Stimulated activated CD4-positive, alpha-beta T cell treated with anti-CD3 and anti-CD28 coated beads, TNF-alpha, amount 100 ng/mL, for 1 hour (primary cell): Measurements from ENCODE around the gene ZNF780B.
"Not testable (repeated sequence)": the region's sequence is repeated elsewhere in the genome, so short reads cannot be mapped to it uniquely, and the experiment has no call there.

Source experiments
- DNase-seq, 3 donors: peaks; one replicate each; pipeline ENCODE4 v3.0.0-alpha.2; 2020; ENCODE audit warnings: low read depth in 3 of 3, low spot score in 1 of 3

Gene ZNF780B

DNA sequence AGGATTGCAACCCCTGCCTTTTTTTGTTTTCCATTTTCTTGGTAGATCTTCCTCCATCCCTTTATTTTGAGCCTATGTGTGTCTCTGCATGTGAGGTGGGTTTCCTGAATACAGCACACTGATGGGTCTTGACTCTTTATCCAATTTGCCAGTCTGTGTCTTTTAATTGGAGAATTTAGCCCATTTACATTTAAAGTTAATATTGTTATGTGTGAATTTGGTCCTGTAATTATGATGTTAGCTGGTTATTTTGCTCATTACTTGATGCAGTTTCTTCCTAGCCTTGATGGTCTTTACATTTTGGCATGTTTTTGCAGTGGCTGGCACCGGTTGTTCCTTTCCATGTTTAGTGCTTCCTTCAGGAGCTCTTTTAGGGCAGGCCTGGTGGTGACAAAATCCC lies 14.3 kb downstream of the ZNF780B start:
- not testable (repeated sequence) for DNase-seq

DNA sequence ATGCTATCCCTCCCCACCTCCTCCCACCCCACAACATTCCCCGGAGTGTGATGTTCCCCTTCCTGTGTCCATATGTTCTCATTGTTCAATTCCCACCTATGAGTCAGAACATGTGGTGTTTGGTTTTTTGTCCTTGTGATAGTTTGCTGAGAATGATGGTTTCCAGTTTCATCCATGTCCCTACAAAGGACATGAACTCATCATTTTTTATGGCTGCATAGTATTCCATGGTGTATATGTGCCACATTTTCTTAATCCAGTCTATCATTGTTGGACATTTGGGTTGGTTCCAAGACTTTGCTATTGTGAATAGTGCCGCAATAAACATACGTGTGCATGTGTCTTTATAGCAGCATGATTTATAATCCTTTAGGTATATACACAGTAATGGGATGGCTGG lies 18.0 kb downstream of the ZNF780B start:
- DNase-seq, result not testable (repeated sequence)

DNA sequence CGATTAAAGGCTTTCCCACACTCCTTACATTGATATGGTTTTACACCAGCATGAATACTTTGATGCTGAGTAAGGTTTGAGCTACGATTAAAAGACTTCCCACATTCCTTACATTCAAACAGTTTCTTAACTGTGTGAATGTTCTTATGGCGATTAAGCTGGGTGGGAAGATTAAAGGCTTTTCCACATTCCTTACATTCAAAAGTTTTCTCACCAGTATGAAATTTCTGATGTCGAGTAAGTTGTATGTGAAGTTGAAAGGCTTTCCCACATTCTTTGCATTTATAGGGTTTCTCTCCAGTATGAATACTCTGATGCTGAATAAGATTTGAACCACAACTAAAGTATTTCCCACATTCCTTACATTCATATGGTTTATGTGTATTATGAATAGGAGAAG lies 20.0 kb downstream of the ZNF780B start:
- DNase-seq, result no peak

DNA sequence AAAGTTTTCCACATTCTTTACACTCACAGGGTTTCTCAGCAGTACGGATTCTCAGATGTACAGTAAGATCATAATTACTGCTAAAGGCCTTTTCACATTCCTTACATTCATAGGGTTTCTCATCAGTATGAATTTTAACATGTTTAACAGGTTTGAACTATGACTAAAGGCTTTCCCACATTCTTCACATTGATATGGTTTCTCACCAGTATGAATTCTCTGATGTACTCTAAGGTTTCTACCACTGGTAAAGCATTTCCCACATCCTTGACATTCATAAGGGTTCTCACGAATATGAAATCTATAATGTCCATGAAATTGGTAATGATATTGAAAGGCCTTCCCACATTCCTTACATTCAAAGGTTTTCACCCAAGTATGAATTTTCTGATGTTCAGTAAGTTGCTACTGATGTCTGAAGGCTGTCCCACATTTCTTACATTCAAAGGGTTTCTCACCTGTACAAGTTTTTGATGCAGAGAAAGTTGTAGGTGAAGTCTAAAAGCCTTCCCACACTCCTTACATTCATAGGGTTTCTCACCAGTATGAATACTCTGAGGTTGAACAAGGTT lies 22.0 kb downstream of the ZNF780B start:
- DNase-seq, result no peak

DNA sequence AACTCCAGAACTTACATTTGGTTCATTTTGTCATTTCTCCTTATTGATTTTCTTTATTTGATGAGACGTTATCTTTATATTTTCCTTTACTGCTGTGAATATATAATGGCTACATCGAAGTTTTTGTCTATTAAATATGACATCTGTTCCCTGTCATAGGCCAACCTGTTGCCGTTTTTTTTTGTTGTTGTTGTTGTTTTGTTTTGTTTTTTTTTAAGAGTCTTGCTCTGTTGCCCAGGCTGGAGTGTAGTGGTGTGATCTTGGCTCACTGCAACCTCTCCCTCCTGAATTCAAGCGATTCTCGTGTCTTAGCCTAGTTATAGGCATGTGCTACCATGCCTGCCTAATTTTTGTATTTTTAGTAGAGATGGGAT lies 29.4 kb downstream of the ZNF780B start:
- no peak for DNase-seq

DNA sequence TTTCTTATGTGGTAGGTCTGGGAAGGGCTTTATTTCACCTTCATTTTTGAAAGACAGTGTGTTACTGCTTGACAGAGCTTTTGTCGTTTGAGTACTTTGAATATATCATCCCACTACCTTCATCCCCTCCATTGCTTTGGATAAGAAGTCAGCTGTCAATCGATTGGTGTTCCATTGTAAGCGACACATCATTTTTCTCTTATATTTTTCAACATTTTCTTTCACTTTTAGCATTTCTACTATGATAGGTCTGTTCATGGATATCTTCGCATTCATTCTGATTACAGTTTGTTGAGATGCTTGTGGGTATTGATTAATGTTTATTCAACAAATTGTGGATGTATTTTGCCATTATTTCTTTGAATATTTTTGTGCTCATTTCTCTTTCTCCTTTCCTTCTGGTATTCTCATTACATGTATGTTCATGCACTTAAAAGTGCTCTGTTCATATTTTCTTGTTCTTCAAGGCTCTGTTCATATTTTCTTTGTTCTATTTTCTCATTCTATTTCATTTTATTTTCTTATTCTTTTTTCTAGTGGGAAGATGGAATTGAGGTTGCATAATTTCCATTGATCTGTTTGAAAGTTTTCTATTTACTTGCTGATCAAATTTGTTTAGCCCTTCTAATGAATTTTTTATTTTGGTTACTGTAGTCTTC lies 30.0 kb downstream of the ZNF780B start:
- no peak for DNase-seq

DNA sequence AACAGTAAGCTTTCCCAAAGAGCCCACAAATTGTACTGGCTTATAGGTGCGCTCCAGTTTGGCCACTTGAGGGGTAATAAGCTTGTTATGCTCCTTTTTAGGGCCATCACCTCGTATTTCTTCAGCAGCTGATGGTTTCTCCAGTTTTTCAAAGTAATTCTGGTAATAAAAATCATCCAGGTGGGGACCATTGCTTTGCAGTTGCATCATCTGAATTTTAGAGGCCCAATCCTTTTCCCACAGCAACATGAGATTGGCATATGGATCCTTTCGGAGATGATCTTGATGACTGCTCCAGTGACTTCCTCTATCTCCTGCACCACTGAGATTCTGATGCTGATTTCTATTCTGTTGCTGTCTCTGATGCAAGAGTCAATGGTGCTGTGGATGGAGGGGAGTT lies 32.1 kb downstream of the ZNF780B start:
- no peak for DNase-seq

DNA sequence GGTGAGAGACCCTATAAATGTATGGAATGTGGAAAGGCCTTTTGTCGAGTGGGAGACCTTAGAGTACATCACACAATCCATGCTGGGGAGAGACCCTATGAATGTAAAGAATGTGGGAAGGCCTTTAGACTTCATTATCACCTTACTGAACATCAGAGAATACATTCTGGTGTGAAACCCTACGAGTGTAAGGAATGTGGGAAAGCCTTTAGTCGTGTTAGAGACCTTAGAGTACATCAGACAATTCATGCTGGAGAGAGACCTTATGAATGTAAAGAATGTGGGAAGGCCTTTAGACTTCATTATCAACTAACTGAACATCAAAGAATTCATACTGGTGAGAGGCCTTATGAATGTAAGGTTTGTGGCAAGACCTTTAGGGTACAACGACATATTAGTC lies 42.0 kb downstream of the ZNF780B start:
- DNase-seq, result no peak

DNA sequence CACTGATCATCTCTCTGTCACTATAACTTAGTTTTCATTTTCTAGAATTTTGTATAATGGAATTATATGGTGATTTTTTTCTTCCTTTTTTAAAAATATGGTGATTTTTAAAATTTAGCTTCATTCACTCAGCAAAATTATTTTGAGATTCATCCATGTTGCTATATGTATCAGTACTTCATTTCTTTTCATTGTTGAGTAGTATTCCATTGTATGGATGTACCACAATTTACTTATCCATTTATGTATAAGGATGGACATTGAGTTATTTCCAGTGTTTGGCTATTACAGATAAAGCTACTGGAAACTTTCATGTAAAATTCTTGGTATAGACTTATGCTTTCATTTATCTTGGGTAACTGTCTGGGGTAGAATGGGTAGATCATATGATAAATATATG lies 46.4 kb downstream of the ZNF780B start:
- no peak for DNase-seq

DNA sequence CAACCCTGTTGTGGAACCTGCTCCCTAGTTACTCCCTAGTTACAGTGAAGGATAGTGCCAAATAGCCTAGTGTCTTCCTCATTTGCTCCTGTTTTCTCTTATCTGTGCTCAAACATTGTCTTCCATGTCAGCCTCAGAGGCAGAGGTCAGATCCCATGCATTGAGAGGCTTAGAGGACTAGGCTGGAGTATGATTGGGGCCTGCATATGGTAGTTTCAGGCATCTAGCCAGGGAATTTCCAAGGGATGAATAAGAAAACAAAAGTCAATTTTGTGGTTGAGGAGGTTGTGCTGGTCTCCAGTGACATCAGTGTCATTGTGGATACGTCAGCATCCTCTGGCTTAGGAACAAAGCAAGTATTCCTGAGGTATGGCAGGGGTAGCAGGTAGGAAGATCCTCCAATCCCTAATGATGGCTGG lies 49.7 kb downstream of the ZNF780B start:
- DNase-seq, result no peak

DNA sequence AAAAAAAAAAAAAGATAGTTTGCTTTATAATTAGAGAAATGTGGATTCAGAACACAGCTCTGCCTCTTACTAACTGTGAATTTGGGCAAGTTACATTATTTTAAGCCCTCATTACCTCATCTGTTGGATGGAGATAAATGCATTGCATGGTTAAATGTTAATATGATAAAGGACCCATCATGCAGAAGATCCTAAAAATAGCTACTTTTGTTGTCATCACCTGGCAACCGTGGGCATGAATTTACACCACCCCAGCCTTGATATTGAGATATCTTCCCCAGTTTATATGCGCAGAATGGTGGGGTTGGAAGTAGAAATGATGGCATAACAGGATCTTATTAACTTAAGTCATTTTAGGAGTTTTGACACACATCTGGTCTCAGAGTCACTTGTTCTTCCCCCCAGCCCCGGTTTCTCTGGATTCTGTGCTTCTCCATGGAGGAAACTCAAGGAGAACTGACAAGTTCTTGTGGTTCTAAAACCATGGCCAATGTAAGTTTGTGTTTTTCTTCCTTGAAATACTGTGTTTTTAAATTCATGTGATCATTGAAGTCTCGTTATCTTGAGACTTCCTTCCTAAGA lies 50.2 kb downstream of the ZNF780B start:
- DNase-seq, result no peak

DNA sequence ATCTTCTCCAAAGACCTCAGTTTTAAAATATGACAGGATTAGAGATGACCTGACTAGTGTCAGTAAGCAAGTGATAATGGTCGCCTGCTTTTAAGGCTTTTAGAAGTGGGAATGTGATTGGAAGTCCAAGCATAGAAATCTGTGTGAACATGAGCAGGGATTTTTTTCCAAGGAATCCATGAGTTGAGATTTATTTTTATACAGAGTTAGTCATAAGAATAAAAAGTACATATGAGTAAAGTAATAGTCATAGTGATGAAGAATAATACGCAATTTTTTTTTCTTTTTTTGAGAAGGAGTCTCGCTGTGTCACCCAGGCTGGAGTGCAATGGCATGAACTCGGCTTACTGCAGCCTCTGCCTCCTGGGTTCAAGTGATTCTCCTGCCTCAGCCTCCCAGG lies 57.5 kb downstream of the ZNF780B start:
- no peak for DNase-seq

DNA sequence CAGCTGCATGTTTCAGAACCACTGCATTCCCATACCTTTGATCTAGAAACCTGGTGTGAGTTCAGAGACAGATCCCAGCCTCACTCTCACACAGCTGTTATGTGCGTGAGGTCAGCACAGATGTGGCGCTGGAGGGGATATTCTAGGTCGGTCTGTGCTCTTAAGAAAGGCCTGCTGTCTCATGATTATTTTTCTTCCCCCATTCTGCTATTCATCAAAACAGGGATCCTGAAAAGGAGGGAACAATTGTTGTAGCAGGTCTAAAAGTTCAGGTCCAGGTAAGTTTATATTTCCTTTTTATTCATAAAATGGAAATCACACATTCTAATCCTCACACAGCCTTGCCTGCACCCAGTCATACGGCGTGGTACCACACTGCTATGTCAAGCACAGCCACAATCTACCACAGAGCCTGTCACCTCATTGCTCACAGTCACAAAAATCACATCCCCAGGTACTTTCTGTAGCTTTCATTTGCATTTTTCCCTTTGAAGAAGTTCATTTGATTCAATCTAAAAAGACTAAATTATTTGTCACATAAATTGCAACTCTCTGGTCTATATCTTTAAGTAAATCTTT lies 58.3 kb downstream of the ZNF780B start:
- DNase-seq, result no peak

DNA sequence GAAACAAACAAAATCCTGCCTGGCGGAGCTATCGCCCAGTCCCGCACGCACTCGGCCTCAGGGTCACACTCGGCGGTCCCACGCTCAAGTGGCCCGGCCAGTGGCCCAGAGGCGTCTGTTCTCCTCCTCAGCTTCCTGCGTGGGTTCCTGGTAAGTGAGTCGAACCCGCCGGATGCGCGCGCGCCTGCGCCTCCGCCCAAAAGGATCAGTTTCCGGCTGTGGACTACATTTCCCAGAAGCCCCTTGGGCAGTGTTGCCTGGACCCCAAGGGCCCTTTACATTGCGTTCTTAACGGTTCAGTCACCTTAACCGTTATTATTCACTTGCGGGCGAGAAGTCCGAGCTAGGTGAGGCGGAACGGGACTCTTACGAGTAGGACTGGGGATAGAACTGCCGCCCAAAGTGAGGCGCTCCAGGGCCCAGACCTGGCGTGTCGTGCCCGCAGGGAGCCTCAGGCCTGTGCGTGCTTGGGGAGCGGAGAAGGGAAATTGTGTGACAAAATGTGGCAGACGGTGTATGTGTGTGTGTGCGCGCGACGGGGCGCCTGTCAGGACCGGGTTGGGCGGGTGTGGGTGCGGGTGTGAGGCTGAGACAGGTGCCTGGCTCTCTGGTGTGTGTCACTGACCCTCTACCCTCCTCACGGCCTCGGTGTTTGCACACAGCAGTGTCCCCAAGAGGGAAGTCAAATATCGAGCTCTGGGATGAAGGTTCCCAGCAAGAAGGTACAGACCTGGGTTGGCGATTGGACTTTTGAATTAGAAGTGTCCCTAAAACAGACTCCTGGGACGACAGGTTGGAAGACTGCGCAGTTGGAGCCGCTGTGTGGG lies 59.0 kb downstream of the ZNF780B start, which contains the start of gene ZNF546:
Gene ZNF546, plus strand, starts transcription at position 250 of the 827 bp plus-strand sequence. CDS start 1,267 bp downstream, outside the sequence.
- peak; percentile 71 to 80 (median 78) for DNase-seq

DNA sequence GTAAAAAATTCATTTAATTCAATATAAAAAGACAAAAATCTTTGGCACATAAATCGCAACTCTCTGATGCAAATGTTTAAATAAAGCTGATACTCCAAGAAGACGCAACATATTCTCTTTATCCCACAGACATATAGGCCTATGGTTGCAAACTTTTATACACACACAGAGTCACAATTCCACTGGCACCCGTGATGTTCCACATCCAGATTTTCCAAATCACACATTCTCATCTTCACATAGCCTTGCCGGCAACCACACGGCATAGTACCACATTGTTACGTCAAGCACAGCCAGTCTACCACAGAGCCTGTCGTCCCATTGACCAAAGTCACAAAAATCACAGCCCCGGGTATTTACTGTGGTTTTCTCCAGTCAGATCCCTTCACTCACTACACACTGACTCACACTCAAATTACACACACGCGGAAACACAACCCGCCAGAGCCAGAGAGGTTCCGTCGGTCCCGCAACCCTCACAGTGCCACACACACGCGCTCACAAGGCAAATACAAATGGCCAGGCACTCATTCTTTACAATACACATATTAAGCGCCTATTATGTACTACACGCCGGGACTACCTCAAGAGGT lies 59.7 kb downstream of the ZNF780B start:
- DNase-seq, result no peak

DNA sequence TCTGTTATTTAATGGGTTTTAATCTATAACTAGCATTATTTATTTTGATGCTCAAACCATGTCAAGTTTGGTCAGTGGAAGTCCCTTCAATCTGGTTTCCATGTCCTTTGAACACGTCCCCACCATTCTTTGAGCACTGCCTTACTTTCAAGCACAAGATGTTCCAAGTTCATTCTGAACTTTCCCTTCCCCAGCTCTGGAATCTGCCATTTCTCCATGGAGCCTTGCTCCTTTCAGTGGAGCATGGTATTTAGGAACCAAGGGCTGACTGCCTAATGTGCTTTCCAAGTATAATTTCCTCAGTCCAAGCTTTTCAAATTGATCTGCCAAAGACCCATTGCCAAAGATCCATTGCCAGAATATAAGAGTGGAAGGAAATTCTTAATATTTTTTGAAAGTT lies 60.2 kb downstream of the ZNF780B start:
- no peak for DNase-seq

DNA sequence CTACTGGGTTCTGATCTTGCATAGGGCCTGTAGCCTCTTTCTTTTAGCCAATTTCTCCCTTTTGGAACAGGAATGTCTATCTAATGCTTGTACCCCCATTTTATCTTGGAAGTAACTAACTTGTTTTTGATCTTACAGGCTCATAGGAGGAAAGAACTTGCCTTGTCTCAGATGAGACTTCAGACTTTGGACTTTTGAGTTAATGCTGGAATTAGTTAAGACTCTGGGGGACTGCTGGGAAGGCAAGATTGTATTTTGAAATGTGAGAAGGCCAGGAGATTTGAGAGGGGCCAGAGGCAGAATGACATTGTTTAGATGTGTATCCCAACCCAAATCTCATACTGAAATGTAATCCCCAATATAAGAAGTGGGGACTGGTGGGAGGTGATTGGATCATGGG lies 61.7 kb downstream of the ZNF780B start:
- no peak for DNase-seq

DNA sequence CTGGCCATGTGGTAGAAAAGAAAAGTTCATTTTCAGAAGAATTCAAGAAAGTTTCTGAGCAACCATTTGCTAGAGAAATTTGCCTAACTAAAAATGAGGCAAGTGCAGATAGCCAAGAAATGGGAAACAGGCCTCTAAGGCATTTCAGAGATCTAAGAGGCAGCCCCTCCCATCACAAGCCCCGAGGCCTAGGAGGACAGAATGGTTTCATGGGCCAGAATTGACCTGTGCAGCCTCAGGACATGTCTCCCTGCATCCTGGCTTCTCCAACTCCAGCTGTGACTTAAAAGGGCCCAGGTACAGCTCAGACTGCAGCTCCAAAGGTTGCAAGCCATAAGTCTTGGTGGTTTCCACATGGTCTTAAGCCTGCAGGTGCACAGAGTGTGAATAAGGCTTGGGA lies 62.4 kb downstream of the ZNF780B start:
- no peak for DNase-seq

DNA sequence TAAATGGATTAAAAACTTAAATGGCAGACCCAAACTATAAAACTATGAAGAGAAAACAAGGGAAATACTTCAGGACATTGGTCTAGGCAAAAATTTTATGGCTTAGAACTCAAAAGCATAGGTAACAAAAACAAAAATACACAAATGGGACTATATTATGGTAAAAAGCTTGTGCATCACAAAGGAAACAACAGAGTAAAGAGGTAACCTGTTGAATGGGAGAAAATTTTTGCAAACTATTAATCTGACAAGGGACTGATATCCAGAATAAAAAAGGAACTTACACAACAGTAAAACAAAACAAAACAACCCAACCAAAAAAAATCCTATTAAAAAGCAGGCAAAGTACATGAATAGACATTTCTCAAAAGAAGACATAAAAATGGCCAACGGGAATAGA lies 68.4 kb downstream of the ZNF780B start:
- DNase-seq, result no peak

DNA sequence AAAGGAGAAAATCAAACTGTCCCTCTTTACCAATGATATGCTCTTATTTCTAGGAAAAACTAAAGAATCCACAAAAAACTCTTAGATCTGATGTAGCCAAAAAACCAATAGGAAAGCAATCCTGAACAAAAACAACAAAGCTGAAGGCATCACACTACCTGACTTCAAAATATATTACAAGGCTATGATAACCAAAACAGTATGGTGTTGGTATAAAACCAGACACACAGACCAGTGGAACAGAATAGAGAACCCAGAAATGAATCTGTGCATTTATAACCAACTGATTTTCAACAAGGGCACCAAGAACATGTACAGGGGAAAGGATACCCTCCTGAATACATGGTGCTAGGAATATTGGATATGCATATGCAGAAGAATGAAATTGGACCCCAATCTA lies 68.9 kb downstream of the ZNF780B start:
- no peak for DNase-seq

DNA sequence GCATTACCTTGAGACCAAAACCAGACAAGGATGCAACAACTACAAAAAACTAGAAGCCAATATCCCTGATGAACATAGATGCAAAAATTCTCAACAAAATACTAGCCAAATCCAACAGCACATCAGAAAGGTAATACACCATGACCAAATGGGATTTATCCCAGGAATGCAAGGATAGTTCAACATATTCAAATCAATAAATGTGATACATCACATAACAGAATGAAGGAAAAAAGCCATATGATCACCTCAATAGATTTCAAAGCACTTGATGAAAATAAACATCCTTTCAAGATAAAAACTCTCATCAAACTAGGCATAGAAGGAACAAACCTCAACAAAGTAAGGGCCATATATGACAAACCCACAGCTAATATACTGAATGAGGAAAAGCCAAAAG lies 69.4 kb downstream of the ZNF780B start:
- no peak for DNase-seq
